Measurements from ENCODE around the gene EXOC6.
"Not testable (repeated sequence)": the region's sequence is repeated elsewhere in the genome, so short reads cannot be mapped to it uniquely, and the experiment has no call there.

Gene EXOC6

DNA sequence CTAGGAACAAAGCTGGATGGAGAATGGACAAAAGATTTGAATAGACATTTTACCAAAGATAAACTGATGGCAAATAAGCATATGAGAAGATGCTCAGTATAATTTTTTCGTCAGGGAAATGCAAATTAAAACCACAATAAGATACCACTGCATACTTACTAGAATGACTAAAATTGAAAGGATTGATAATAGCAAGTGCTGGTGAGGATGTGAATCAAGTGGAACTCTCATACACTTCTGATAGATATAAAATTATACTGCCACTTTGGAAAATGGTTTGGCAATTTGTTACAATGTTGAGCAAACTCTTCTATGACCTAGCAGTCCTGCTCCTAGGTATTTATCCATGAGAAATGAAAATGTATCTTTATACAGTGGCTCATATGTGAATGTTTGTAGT, 83.3 kb downstream of the EXOC6 start:
- TF ChIP-seq ZFX (IDR thresholded peaks at IDR 0.05; ENCODE audit: borderline replicate concordance) (no peak), CTCF (IDR thresholded peaks at IDR 0.05) (no peak)

DNA sequence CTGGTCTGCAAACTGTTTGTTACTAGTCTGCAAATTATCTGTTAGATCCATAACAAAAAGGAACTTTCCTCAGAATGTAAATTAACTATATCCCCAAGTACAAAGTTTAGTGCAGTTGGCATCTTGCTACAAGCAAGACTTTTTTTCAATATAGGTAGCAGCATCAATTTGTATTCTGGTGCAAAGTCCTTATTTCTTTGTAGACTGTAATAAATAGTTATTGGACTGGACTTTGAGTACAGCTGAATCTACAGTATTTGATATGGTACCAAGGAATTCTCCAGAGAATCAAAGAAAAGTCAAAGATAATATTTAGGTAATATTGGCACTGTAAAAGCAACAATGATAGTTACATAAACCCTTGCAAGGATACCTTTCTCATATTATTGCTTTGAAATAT, 89.6 kb downstream of the EXOC6 start:
- H3K27ac ChIP-seq, result no peak overlapping the region
- TF ChIP-seq ZFX (IDR thresholded peaks at IDR 0.05; ENCODE audit: borderline replicate concordance) (no peak), CTCF (IDR thresholded peaks at IDR 0.05) (no peak)

More for the DNA sequence above, 83.3 kb downstream of the EXOC6 start:
- H3K27ac ChIP-seq, result no peak overlapping the region

DNA sequence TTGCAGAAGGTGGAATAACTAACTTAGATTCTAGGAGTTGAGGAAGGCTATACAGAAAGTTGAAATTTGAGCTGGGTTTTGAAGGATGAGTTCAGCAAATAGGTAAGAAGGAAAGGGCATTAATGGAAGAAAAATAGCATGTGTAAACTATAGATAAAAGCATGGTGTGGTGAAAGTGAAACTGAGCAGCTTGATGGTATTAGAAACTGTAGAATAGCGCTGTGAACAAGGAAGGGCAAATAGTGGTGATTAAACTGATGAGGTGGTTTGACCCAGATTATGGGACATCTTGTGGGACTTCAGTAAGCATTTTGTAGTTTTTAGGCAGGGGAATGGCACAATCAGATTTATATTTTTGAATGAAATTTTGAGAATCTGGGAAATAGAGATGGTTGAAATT, 90.5 kb downstream of the EXOC6 start:
- H3K27ac ChIP-seq, result no peak overlapping the region
- TF ChIP-seq CTCF (IDR thresholded peaks at IDR 0.05), result no peak
- no peak for TF ChIP-seq ZFX (IDR thresholded peaks at IDR 0.05; ENCODE audit: borderline replicate concordance)

DNA sequence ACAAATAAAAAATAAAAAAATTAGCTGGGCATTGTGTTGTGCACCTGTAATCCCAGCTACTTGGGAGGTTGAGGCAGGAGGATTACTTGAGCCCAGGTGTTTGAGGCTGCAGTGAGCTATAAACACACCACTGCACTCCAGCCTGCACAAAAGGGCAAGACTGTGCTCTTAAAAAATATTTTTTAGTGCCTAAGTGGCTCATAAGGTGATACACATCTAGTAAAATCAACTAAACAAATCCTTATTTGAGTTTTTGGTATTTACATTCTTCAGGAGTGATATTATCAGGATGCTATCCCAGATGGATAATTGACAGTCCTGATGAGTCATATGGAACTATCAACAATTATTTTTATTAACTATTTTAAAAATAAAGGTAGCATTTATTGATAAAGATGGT, 93.9 kb downstream of the EXOC6 start:
- no peak overlapping the region for H3K27ac ChIP-seq
- TF ChIP-seq ZFX (IDR thresholded peaks at IDR 0.05; ENCODE audit: borderline replicate concordance) (no peak), CTCF (IDR thresholded peaks at IDR 0.05) (no peak)

GRCh38 chr10:92946491-92946890, 98.2 kb downstream of the EXOC6 start:
- no peak for TF ChIP-seq ZFX (IDR thresholded peaks at IDR 0.05; ENCODE audit: borderline replicate concordance)
- no peak for TF ChIP-seq CTCF (IDR thresholded peaks at IDR 0.05)
- H3K27ac ChIP-seq, result no peak overlapping the region

DNA sequence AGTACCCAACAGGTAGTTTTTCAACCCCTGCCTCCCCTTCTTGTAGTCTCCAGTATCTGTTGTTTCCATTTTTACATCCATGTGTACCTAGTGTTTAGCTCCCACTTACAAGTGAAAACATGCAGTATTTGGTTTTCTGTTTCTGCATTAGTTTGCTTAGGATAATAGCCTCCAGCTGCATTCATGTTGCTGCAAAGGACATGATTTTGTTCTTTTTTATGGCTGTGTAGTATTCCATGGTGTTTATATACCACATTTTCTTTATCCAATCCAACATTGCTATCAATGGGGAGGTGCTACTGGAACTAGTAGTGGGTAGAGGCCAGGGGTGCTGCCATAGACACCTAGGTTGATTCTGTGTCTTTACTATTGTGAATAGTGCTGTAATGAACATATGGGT, 104.3 kb downstream of the EXOC6 start:
- H3K27ac ChIP-seq, result not testable (repeated sequence)

GRCh38 chr10:92957223-92958010, 109.1 kb downstream of the EXOC6 start:
- TF ChIP-seq CTCF (IDR thresholded peaks at IDR 0.05) (no peak), ZFX (IDR thresholded peaks at IDR 0.05; ENCODE audit: borderline replicate concordance) (no peak)
- no peak overlapping the region for H3K27ac ChIP-seq

DNA sequence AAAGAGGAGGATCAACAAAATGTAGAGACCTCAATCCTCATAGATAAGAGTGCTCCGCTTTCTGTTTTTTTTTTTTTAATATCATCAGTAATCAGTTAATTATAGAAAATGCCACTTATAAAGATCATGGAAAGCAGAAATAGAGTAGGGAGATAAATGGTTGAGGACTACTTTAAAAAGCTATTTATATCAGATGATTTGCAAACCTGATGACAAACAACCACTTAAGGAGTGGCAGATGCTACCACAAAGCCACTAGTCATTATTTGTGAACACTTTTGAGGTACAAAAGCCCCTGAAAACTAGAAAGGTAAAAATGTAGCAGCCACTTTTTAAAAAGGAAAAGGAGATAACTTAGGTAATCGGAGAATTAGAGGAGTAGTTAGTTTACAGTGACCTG, 113.3 kb downstream of the EXOC6 start:
- no peak overlapping the region for H3K27ac ChIP-seq
- TF ChIP-seq CTCF (IDR thresholded peaks at IDR 0.05) (no peak), ZFX (IDR thresholded peaks at IDR 0.05; ENCODE audit: borderline replicate concordance) (no peak)

All from 22Rv1 (cell line).